Lung (tissue), 12 donors: ENCODE data around the gene HOXA11. TPM values are rescaled to one million over a fixed set of nuclear protein-coding genes. Genes with fewer than 3 reads are reported as not detected.

Experiments used
- ATAC-seq: fragments of 200-7000 bp; cut with Tn5 transposase; one replicate; pipeline ENCODE4 v1.9.1; 2020; ENCODE audit warnings: moderate number of reproducible peaks; ENCODE audit not compliant: insufficient read depth, low FRiP score
- DNase-seq, 3 donors: peaks; one replicate each; pipeline ENCODE4 v3.0.0-alpha.2; 2013 to 2017
- H3K27ac ChIP-seq, 2 donors: one replicate each; pipeline ENCODE4 v1.5.1; 2013; ENCODE audit warnings: mild to moderate bottlenecking in 2 of 2, moderate library complexity in 2 of 2, control low read depth in 1 of 2, inconsistent platforms in 1 of 2, low read depth in 1 of 2, low read length in 1 of 2
- H3K27me3 ChIP-seq, 3 donors: one replicate each; pipeline ENCODE4 v1.5.1; 2013; ENCODE audit warnings: low read length in 2 of 3; ENCODE audit not compliant: control insufficient read depth in 3 of 3, insufficient read depth in 3 of 3
- H3K36me3 ChIP-seq, 4 donors: one replicate each; pipeline ENCODE4 v1.5.1; 2013; ENCODE audit warnings: low read length in 4 of 4, mild to moderate bottlenecking in 1 of 4, moderate library complexity in 1 of 4; ENCODE audit not compliant: control insufficient read depth in 4 of 4, insufficient read depth in 4 of 4
- H3K4me1 ChIP-seq, 5 donors: one replicate each; pipeline ENCODE4 v1.5.1; 2013; ENCODE audit warnings: low read length in 5 of 5, mild to moderate bottlenecking in 2 of 5, moderate library complexity in 1 of 5; ENCODE audit not compliant: control insufficient read depth in 5 of 5, insufficient read depth in 5 of 5
- H3K4me3 ChIP-seq: one replicate; pipeline ENCODE4 v1.5.1; 2013; ENCODE audit warnings: mild to moderate bottlenecking, control low read depth, moderate library complexity
- H3K9ac ChIP-seq, 2 donors: one replicate each; pipeline ENCODE4 v1.5.1; 2013; ENCODE audit warnings: low read length in 2 of 2, control low read depth in 1 of 2; ENCODE audit not compliant: insufficient read depth in 1 of 2
- H3K9me3 ChIP-seq, 4 donors: one replicate each; pipeline ENCODE4 v1.5.1; 2013; ENCODE audit warnings: low read length in 3 of 4, mild to moderate bottlenecking in 1 of 4, moderate library complexity in 1 of 4; ENCODE audit not compliant: control insufficient read depth in 4 of 4, insufficient read depth in 3 of 4
- CTCF ChIP-seq: IDR thresholded peaks from 2 replicates; pipeline ENCODE4 v1.5.1; 2012; ENCODE audit warnings: mild to moderate bottlenecking; ENCODE audit errors: control extremely low read depth, extremely low read depth
- WGBS, 2 donors: extraction: QIAGEN DNeasy Blood & Tissue Kit; methylation state at CpG; one replicate each; pipeline ENCODE4 v1.1.7; 2013; 5-methylcytosine and 5-hydroxymethylcytosine counted together
- polyA plus RNA-seq, 2 donors: library from polyadenylated mRNA; stranded (reverse); fragments of 200-250 nt; gene quantifications; one replicate each; pipeline ENCODE4 v1.2.1, GENCODE V29; 2013
- total RNA-seq, 2 donors: library from RNA; depleted of rRNA in 1 of 2; stranded (reverse); fragments of >200 nt in 1 of 2; gene quantifications; one replicate each; pipeline ENCODE4 v1.2.1, GENCODE V29; 2014 to 2021
- donor health status: control.
- donor health status: control.
- donor health status: Bipolar disorder and iron deficiency.
- donor health status: healthy.
- donor health status: DM: yes; HTN: yes; CAD: no.

HOXA11 gene
- total and polyA plus RNA-seq, 4 donors, result not detected

GRCh38 chr7:27223941-27224575 lies 39.0 kb upstream of the HOXA11 start:
- H3K27me3 ChIP-seq, result peaks cover 14 to 98% (median 84%) of the 10 kb centered on the region in 3 donors
- TF ChIP-seq CTCF, result no peak

GRCh38 chr7:27221201-27221797 lies 36.3 kb upstream of the HOXA11 start:
- H3K9ac ChIP-seq, result no peak overlapping the region
- H3K9me3 ChIP-seq, result no peaks in the 10 kb centered on the region
- H3K27ac ChIP-seq, result no peak overlapping the region
- DNase-seq, result no peak
- no peak overlapping the region for H3K4me3 ChIP-seq
- no peak for TF ChIP-seq CTCF
- no peak for ATAC-seq
- peaks cover 10 to 96% (median 81%) of the 10 kb centered on the region in 3 donors for H3K27me3 ChIP-seq
- H3K4me1 ChIP-seq, result peaks cover 0 to 8% (median 0%) of the 10 kb centered on the region in 5 donors
- H3K36me3 ChIP-seq, result no peaks in the 10 kb centered on the region
- WGBS, 2 donors, result 93 to 96% methylated on average over 3 of the region's 3 CpGs

More at GRCh38 chr7:27223941-27224575, 39.0 kb upstream of the HOXA11 start:
- Histone ChIP-seq H3K27ac (no peak overlapping the region), H3K9ac (no peak overlapping the region), H3K9me3 (no peaks in the 10 kb centered on the region), H3K4me1 (peaks cover 0 to 8% (median 0%) of the 10 kb centered on the region in 5 donors), H3K36me3 (no peaks in the 10 kb centered on the region), H3K4me3 (no peak overlapping the region)
- ATAC-seq (no peak), DNase-seq (no peak)

GRCh38 chr7:27220440-27220955 lies 35.5 kb upstream of the HOXA11 start:
- DNase-seq (no peak), ATAC-seq (peak; percentile 27)
- Histone ChIP-seq H3K9ac (no peak overlapping the region), H3K9me3 (no peaks in the 10 kb centered on the region), H3K27ac (no peak overlapping the region), H3K36me3 (no peaks in the 10 kb centered on the region), H3K27me3 (peaks cover 7 to 96% (median 81%) of the 10 kb centered on the region in 3 donors), H3K4me3 (no peak overlapping the region), H3K4me1 (peaks cover 0 to 5% (median 0%) of the 10 kb centered on the region in 5 donors)
- TF ChIP-seq CTCF, result no peak
- 5 to 11% methylated on average over 34 to 45 of the region's 45 CpGs for WGBS, 2 donors
